Measurements from ENCODE around the gene DPH5.

DPH5 gene

GRCh38 chr1:101030881-101031280, 5.3 kb upstream of the DPH5 start:
- DNase-seq (ENCODE audit: low read depth in 2 of 2), result no peak

GRCh38 chr1:101029184-101029583, 3.6 kb upstream of the DPH5 start:
- DNase-seq (ENCODE audit: low read depth in 2 of 2), result no peak

DNA sequence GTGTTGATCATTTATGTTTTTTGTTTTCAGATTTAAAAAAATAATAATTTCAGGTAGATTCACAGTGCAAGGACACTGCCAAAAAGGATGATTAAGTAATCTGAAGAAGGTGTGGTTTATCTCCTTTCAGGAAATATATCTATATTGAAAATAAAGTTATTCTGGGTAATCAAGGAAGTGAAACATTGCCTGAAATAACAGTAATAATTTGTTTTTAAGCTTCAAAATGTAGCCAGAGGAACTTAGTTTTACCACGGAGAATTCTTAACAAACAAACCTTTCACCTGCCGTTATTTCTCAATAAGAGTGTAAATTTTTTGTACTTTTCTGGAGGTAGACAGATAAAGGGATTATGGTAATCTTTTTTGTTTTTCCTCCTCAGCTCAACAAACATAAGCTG, 2.9 kb upstream of the DPH5 start:
- DNase-seq (ENCODE audit: low read depth in 2 of 2), result no peak

- no peak for DNase-seq (ENCODE audit: low read depth in 2 of 2)
Observed at GRCh38 chr1:101027194-101027772, 1.7 kb upstream of the DPH5 start.

DNA sequence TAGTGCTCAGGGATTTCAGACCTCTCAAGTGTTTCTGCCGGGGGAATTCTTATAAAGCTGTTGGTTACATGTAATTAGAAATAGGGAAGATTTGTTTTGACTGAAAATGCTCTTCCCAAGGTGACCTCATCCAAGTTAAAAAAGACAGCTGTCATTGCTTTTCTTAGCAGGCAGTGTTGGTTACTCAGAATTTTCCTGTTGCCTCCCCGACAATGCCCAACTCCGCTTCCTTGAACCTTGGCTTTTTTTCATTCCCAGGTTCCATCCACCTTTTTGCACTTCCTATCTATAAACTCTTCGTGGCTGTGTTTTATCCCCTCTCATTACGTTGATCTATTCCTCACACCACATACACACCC, 825 bp upstream of the DPH5 start:
- DNase-seq (ENCODE audit: low read depth in 2 of 2), result no peak

DNA sequence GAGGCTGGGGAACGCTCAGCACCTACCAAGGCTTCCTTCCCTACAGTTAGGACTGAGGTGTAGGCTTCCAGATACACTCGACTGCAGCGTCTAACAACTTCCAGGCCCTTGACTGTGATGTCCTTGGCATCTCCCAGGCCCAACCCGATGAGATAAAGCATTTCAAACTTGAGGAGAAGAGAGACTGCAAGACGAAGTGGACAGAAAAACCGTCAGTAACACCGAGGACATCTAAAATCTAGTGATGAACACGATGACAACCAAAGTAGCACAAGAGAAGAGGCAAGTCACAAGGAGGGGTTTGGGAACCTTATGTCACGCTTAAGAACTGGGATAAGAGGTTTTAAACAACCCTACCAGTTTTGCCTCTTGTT, 314 bp downstream of the DPH5 start:
- no peak for DNase-seq (ENCODE audit: low read depth in 2 of 2)

DNA sequence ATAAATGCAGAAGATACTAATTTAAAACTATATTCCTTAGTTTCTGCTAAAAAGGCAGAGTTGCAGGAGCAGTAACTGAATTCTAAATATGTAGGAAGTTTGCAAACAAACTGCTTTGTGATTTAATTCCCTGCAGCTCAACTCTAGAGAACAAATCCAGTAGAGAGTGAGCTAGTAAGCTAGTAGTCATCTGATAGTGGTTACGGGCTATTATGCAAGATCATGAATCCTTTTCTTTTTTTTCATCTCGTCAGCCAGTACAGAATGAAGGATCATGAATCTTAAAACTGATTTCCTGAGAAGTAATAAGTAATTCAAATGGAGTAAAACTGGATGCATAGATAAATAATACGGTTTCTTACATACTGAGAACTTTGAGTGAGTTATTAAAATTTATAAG, 3.3 kb downstream of the DPH5 start:
- no peak for DNase-seq (ENCODE audit: low read depth in 2 of 2)

DNA sequence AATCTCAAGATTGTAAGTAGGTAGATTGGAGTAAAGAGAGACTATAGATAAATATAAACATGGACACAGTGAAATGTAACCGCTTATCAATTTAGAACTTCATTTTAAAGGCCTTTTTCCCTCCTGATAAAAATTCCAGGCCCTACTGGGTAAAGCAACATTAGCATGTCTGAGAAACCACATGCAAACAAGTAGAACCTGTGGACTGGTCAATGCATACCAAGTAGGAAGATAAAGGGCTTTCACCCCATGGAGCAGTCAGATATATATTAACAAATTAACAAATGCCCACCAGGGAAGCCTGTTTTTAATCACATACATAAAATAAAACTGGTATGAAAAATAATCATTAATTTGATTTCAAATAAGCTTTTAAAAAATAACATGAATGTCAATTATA, 8.1 kb downstream of the DPH5 start:
- no peak for DNase-seq (ENCODE audit: low read depth in 2 of 2)

DNA sequence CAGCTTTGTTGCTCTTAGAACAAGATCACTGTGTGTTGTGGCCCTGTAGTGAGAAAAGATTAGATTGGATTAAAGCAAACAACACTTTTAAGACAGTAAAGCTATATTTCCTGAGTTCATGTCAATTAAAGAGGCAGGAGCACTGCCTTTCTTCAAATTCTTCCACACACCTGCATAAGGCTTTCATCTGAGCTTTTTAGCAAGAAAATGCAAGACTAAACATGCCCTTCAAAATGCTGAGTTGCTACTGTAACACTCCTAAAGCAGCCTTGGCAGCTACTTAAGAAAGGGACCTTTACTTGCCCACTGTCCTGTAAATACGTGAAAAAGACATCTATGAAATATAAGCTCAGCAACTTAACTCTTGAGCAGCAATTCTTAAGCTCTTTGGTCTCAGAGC, 11.8 kb downstream of the DPH5 start:
- DNase-seq (ENCODE audit: low read depth in 2 of 2), result no peak

GRCh38 chr1:101008229-101008834, 17.3 kb downstream of the DPH5 start:
- DNase-seq (ENCODE audit: low read depth in 2 of 2), result no peak

DNA sequence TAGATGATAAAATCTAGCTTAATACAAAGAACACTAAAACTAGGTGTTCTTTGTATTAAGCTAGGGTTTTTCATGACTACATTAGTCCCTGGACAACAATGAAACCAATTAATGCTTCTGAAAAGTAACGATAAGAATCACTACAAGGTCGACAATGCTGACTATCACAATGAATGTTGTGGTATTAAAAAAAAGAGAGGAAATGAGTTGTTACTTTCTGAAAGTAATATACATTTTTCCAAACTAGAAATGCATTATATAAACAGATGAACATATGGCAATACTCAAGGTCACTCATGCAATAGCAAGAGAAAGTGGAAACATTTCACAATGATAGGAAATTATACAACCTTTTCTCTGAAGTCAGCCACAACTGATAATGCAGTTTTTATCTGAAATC, 19.0 kb downstream of the DPH5 start:
- no peak for DNase-seq (ENCODE audit: low read depth in 2 of 2)

GRCh38 chr1:101005871-101006270, 19.7 kb downstream of the DPH5 start:
- DNase-seq (ENCODE audit: low read depth in 2 of 2), result no peak

GRCh38 chr1:101005183-101005582, 20.4 kb downstream of the DPH5 start:
- no peak for DNase-seq (ENCODE audit: low read depth in 2 of 2)

DNA sequence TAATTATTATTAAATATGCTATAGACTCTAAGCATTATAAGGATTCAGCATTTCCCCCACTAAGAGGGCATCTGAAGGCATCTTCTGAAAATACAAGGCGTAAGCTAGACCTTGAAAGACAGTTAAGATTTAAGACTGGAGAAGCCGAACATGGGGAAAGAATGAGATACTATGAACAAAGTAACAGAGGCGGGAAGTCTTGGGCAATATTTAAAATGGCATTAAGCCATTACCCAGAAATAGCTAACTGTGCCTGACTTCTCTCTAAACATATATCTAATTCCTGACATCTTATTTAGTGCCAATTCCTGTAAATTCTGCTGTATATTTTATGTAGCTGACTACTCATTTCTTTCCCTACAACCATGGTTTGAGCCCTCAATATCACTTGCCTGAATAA, 20.9 kb downstream of the DPH5 start:
- peak in 1 of 2 experiments; percentile 33 for DNase-seq (ENCODE audit: low read depth in 2 of 2)

DNA sequence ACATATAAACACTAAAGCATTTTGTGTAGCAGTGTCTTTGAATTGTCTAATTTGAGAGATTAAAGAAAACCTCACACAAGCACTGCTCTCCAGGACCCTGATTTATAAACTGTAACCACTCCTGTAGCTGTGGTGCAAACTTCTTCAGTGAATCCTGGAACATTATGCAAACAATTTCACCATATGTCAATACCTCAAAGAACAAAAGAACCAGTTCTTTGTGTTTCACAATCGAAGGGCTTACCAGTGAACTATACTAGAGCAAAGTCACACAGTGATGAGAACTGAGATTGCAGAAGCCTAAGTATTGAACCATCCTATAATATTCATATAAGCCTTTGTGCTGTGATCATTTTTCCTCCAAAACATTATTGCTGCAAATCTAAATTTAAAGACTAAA, 21.5 kb downstream of the DPH5 start:
- DNase-seq (ENCODE audit: low read depth in 2 of 2), result peak in 1 of 2 experiments; percentile 36

GRCh38 chr1:101003012-101003650, 22.5 kb downstream of the DPH5 start:
- no peak for DNase-seq (ENCODE audit: low read depth in 2 of 2)

- no peak for DNase-seq (ENCODE audit: low read depth in 2 of 2)
Observed at GRCh38 chr1:101002551-101002950, 23.0 kb downstream of the DPH5 start.

DNA sequence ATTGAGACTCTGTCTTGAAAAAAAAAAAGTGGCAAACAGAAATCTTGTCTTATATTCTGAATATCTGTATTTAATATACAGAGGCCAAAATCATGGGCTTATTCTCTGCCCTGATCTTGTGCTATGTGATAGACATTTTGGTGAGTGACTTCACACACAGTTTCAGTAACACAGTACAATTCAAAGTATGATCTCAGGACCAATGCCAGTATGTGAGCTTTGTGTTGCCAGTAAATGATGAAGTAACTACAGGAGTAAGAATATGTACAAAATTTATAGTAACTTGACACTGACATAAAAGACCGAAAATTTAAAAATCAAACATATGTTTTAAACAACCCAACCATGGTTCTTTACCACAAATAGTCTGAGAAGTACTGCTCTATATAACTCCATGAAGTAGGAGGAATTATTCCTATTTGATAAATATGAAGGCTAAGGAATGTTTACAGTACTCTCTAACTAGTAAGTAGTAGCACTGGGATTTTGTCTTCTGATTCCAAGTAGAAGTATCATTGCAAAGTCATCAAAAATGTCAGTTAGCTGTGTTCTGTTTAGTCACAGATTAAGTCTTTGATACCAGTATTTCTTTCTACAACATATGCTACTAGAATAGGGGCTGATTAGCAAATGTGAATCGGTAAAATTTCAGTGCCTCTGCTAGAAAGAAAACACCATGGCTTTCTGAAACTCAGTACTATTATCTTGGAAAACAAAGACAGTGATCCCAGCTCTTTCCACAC, 25.3 kb downstream of the DPH5 start:
- DNase-seq (ENCODE audit: low read depth in 2 of 2), result no peak

- DNase-seq (ENCODE audit: low read depth in 2 of 2), result no peak
Observed at GRCh38 chr1:100998426-100998825, 27.2 kb downstream of the DPH5 start.

- DNase-seq (ENCODE audit: low read depth in 2 of 2), result no peak
Observed at GRCh38 chr1:100995198-100995988, 30.2 kb downstream of the DPH5 start.

- peak; percentile 71 to 77 for DNase-seq (ENCODE audit: low read depth in 2 of 2)
Observed at GRCh38 chr1:100989306-100990077, 36.1 kb downstream of the DPH5 start.

Data from fibroblast of skin of left quadriceps (primary cell).